Globus pallidus (tissue), 1 donor: ENCODE data around the gene SLC36A3.
"Not testable (repeated sequence)": the region's sequence is repeated elsewhere in the genome, so short reads cannot be mapped to it uniquely, and the experiment has no call there.

Experiments used
- DNase-seq: peaks from one replicate; pipeline ENCODE4 v3.0.0-alpha.2; 2015; ENCODE audit warnings: low spot score

The SLC36A3 gene

GRCh38 chr5:151238303-151238741, 65.2 kb downstream of the SLC36A3 start:
- no peak for DNase-seq

- DNase-seq, result no peak
Measured at GRCh38 chr5:151237685-151238084, 65.9 kb downstream of the SLC36A3 start.

- DNase-seq, result no peak
Measured at GRCh38 chr5:151236888-151237287, 66.7 kb downstream of the SLC36A3 start.

GRCh38 chr5:151235239-151235571, 68.4 kb downstream of the SLC36A3 start:
- DNase-seq, result not testable (repeated sequence)

- no peak for DNase-seq
Measured at GRCh38 chr5:151234476-151235238, 68.9 kb downstream of the SLC36A3 start.

GRCh38 chr5:151233616-151234085, 69.9 kb downstream of the SLC36A3 start:
- DNase-seq, result no peak

GRCh38 chr5:151231359-151231758, 72.2 kb downstream of the SLC36A3 start:
- DNase-seq, result no peak

GRCh38 chr5:151230048-151230680, 73.4 kb downstream of the SLC36A3 start:
- DNase-seq, result no peak

- DNase-seq, result no peak
Measured at GRCh38 chr5:151228986-151229385, 74.6 kb downstream of the SLC36A3 start.

- no peak for DNase-seq
Measured at GRCh38 chr5:151227918-151228447, 75.6 kb downstream of the SLC36A3 start.
